Measurements from ENCODE around the gene SMPD1.

SMPD1 gene

GRCh38 chr11:6417907-6418556, 27.8 kb downstream of the SMPD1 start:
- no peak for DNase-seq

- DNase-seq: no peak
Observed at GRCh38 chr11:6418557-6419008, 28.3 kb downstream of the SMPD1 start.

GRCh38 chr11:6419009-6419631, 28.8 kb downstream of the SMPD1 start, which contains the start of gene APBB1:
Gene APBB1, minus strand, starts transcription at chr11:6419094. Its CDS starts 7,747 bp downstream, at chr11:6411347.
- DNase-seq: peak; percentile 40

- no peak for DNase-seq
Observed at GRCh38 chr11:6420677-6421076, 30.4 kb downstream of the SMPD1 start.

GRCh38 chr11:6427516-6427915, 37.2 kb downstream of the SMPD1 start:
- no peak for DNase-seq

- DNase-seq: no peak
Observed at GRCh38 chr11:6431861-6432260, 41.6 kb downstream of the SMPD1 start.

GRCh38 chr11:6433998-6434660, 43.9 kb downstream of the SMPD1 start:
- no peak for DNase-seq

GRCh38 chr11:6437423-6437822, 47.1 kb downstream of the SMPD1 start:
- no peak for DNase-seq

- no peak for DNase-seq
Observed at GRCh38 chr11:6437993-6438392, 47.7 kb downstream of the SMPD1 start.

GRCh38 chr11:6438979-6439571, 48.8 kb downstream of the SMPD1 start:
- DNase-seq: peak; percentile 59

- DNase-seq: no peak
Observed at GRCh38 chr11:6440906-6441358, 50.7 kb downstream of the SMPD1 start, which contains the start of gene HPX. Gene HPX, minus strand, starts transcription at chr11:6440987. Its CDS starts 24 bp downstream, at chr11:6440963.

GRCh38 chr11:6442441-6442840, 52.2 kb downstream of the SMPD1 start:
- DNase-seq: no peak

GRCh38 chr11:6443269-6444003, 53.2 kb downstream of the SMPD1 start:
- DNase-seq: no peak
